WERI-Rb-1 (cell line): ENCODE data around the gene BLVRA.
"Not testable (repeated sequence)": the region's sequence is repeated elsewhere in the genome, so short reads cannot be mapped to it uniquely, and the experiment has no call there.

Source experiments
- DNase-seq: peaks from one replicate; pipeline ENCODE4 v3.0.0-alpha.2; 2020
- H3K27ac ChIP-seq: fragments of 250-450 bp; sonication (Bioruptor Pico); 2 replicates; pipeline ENCODE4 v1.5.1; 2020; ENCODE audit warnings: mild to moderate bottlenecking, moderate library complexity
- H3K27me3 ChIP-seq: fragments of 250-450 bp; sonication (Bioruptor Pico); 2 replicates; pipeline ENCODE4 v1.5.1; 2021; ENCODE audit warnings: mild to moderate bottlenecking, low read depth, moderate library complexity; ENCODE audit not compliant: insufficient read depth, severe bottlenecking
- H3K36me3 ChIP-seq: fragments of 250-450 bp; sonication (Bioruptor Pico); 2 replicates; pipeline ENCODE4 v1.5.1; 2020; ENCODE audit warnings: mild to moderate bottlenecking, moderate library complexity
- H3K4me3 ChIP-seq: 2 replicates; pipeline ENCODE4 v1.5.1; 2011; ENCODE audit warnings: low read depth, mild to moderate bottlenecking, control low read depth, low read length
- H3K9me3 ChIP-seq: fragments of 250-450 bp; sonication (Bioruptor Pico); 2 replicates; pipeline ENCODE4 v1.5.1; 2021; ENCODE audit warnings: mild to moderate bottlenecking, moderate library complexity; ENCODE audit not compliant: severe bottlenecking
- CTCF ChIP-seq: IDR thresholded peaks from 2 replicates; pipeline ENCODE4 v1.5.1; 2011; ENCODE audit warnings: low read depth, mild to moderate bottlenecking, control low read depth, inconsistent platforms, low read length

Gene BLVRA

GRCh38 chr7:43823941-43824340 lies 65.5 kb downstream of the BLVRA start:
- no peak for DNase-seq
- no peak overlapping the region for H3K4me3 ChIP-seq
- no peak for TF ChIP-seq CTCF
- no peaks in the 10 kb centered on the region for H3K27me3 ChIP-seq
- H3K36me3 ChIP-seq = no peaks in the 10 kb centered on the region
- H3K27ac ChIP-seq = no peak overlapping the region
- no peaks in the 10 kb centered on the region for H3K9me3 ChIP-seq

GRCh38 chr7:43824513-43824912 lies 66.0 kb downstream of the BLVRA start:
- H3K27me3 ChIP-seq, H3K4me3 ChIP-seq, DNase-seq, H3K27ac ChIP-seq, H3K36me3 ChIP-seq, H3K9me3 ChIP-seq: not testable (repeated sequence)

- Histone ChIP-seq H3K27me3 (no peaks in the 10 kb centered on the region), H3K9me3 (no peaks in the 10 kb centered on the region), H3K4me3 (no peak overlapping the region), H3K36me3 (no peaks in the 10 kb centered on the region), H3K27ac (no peak overlapping the region)
- no peak for TF ChIP-seq CTCF
- no peak for DNase-seq
Observed at GRCh38 chr7:43824963-43825362, 66.5 kb downstream of the BLVRA start.

- Histone ChIP-seq H3K9me3 (no peaks in the 10 kb centered on the region), H3K4me3 (no peak overlapping the region), H3K36me3 (no peaks in the 10 kb centered on the region), H3K27ac (no peak overlapping the region), H3K27me3 (no peaks in the 10 kb centered on the region)
- DNase-seq = no peak
- TF ChIP-seq CTCF = no peak
Observed at GRCh38 chr7:43825391-43825808, 66.9 kb downstream of the BLVRA start.

- not testable (repeated sequence) for H3K27ac ChIP-seq, H3K9me3 ChIP-seq
Observed at GRCh38 chr7:43830917-43831316, 72.4 kb downstream of the BLVRA start.

GRCh38 chr7:43834463-43835251 lies 76.2 kb downstream of the BLVRA start:
- DNase-seq = no peak
- Histone ChIP-seq H3K27me3 (no peaks in the 10 kb centered on the region), H3K4me3 (no peak overlapping the region), H3K9me3 (no peaks in the 10 kb centered on the region), H3K36me3 (no peaks in the 10 kb centered on the region), H3K27ac (no peak overlapping the region)
- TF ChIP-seq CTCF = no peak

More at GRCh38 chr7:43830917-43831316, 72.4 kb downstream of the BLVRA start:
- H3K27me3 ChIP-seq, H3K4me3 ChIP-seq, H3K36me3 ChIP-seq, DNase-seq: not testable (repeated sequence)

- no peaks in the 10 kb centered on the region for H3K27me3 ChIP-seq
- TF ChIP-seq CTCF = no peak
- H3K36me3 ChIP-seq = no peaks in the 10 kb centered on the region
- H3K4me3 ChIP-seq = peak overlapping the region; percentile 52
- H3K27ac ChIP-seq = no peak overlapping the region
- H3K9me3 ChIP-seq = no peaks in the 10 kb centered on the region
- peak; percentile 31 for DNase-seq
Observed at GRCh38 chr7:43838201-43838658, 79.8 kb downstream of the BLVRA start.
